Prostate gland (tissue), 2 donors: ENCODE measurements around the gene PLA2G4F.

Experiments
- POLR2A ChIP-seq: fragments of 450-650 bp; IDR thresholded peaks from one replicate; pipeline ENCODE4 v1.6.1; 2016; ENCODE audit warnings: antibody characterized with exemption, mild to moderate bottlenecking
- POLR2AphosphoS5 ChIP-seq: sonication (generic); formaldehyde crosslinking; IDR thresholded peaks from one replicate; pipeline ENCODE4 v1.6.1; 2017; ENCODE audit warnings: antibody characterized with exemption
- TF ChIP-seq, protein P1 (sequence below), 4 experiments: fragments of 200-600 bp in 2 of 4; fragments of 450-650 bp in 2 of 4; sonication (generic) in 2 of 4; IDR thresholded peaks; 1 replicate in 3 of 4; 2 replicates in 1 of 4; pipeline ENCODE4 v1.5.1; 2016 to 2019; ENCODE audit warnings: antibody characterized with exemption in 4 of 4, mild to moderate bottlenecking in 2 of 4, moderate library complexity in 2 of 4

DNA sequence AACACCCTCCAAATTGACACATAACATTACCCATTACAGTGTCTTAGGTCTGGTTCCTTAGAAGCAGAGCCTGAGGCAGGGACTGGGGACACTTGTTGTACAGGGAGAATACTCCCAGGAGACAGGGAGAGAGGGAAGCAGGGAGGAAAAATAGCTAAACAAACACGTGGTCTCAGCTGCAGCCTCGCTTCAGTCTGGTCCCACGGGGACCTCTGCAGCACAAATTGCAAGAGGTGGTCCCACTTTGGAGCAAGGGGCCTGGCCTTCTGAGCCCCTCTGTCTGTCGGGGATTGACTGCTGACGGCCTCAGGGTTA lies 37.0 kb downstream of the PLA2G4F start:
- TF ChIP-seq, protein P1, sequence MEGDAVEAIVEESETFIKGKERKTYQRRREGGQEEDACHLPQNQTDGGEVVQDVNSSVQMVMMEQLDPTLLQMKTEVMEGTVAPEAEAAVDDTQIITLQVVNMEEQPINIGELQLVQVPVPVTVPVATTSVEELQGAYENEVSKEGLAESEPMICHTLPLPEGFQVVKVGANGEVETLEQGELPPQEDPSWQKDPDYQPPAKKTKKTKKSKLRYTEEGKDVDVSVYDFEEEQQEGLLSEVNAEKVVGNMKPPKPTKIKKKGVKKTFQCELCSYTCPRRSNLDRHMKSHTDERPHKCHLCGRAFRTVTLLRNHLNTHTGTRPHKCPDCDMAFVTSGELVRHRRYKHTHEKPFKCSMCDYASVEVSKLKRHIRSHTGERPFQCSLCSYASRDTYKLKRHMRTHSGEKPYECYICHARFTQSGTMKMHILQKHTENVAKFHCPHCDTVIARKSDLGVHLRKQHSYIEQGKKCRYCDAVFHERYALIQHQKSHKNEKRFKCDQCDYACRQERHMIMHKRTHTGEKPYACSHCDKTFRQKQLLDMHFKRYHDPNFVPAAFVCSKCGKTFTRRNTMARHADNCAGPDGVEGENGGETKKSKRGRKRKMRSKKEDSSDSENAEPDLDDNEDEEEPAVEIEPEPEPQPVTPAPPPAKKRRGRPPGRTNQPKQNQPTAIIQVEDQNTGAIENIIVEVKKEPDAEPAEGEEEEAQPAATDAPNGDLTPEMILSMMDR (IDR thresholded peaks at IDR 0.05): no peak
- TF ChIP-seq POLR2A (no peak), POLR2AphosphoS5 (no peak)
